HCT116 (cell line): Measurements from ENCODE around the gene ZNF837.
"Not testable (repeated sequence)": the region's sequence is repeated elsewhere in the genome, so short reads cannot be mapped to it uniquely, and the experiment has no call there.

Source experiments
- CBX3 ChIP-seq: IDR thresholded peaks from 2 replicates; pipeline ENCODE4 v1.6.1; 2012; ENCODE audit warnings: low read depth
- CTCF ChIP-seq, 3 experiments: fragments of 200-600 bp in 1 of 3; sonication (generic) in 1 of 3; IDR thresholded peaks in 2 of 3; conservative IDR thresholded peaks in 1 of 3; 2 replicates each; pipeline ENCODE4 v1.5.1; 2012 to 2017; ENCODE audit warnings: low read depth in 2 of 3, low read length in 2 of 3, antibody characterized with exemption in 1 of 3, borderline replicate concordance in 1 of 3, control low read depth in 1 of 3, mild to moderate bottlenecking in 1 of 3, mixed read lengths in 1 of 3, mixed run types in 1 of 3, moderate library complexity in 1 of 3; ENCODE audit not compliant: insufficient read depth in 1 of 3
- EZH2 ChIP-seq: fragments of 200-600 bp; sonication (generic); IDR thresholded peaks from 2 replicates; pipeline ENCODE4 v1.6.1; 2017; ENCODE audit warnings: antibody characterized with exemption, mixed run types
- JUND ChIP-seq: IDR thresholded peaks from 2 replicates; pipeline ENCODE4 v1.6.1; 2012
- MAX ChIP-seq: IDR thresholded peaks from 2 replicates; pipeline ENCODE4 v1.6.1; 2012
- POLR2AphosphoS5 ChIP-seq: IDR thresholded peaks from 2 replicates; pipeline ENCODE4 v1.6.1; 2011; ENCODE audit warnings: mild to moderate bottlenecking, low read depth, low read length, moderate library complexity
- SRF ChIP-seq: IDR thresholded peaks from 2 replicates; pipeline ENCODE4 v1.6.1; 2012; ENCODE audit warnings: low read depth
- ZNF274 ChIP-seq: fragments of 200-500 bp; sonication (Bioruptor generic); IDR thresholded peaks from 2 replicates; pipeline ENCODE4 v1.6.1; 2014; ENCODE audit warnings: mild to moderate bottlenecking, low read depth, low read length, inconsistent platforms
- TF ChIP-seq, protein P1 (sequence below): IDR thresholded peaks from 2 replicates; pipeline ENCODE4 v1.6.1; 2012; ENCODE audit warnings: low read depth

GRCh38 chr19:58348080-58348479, 32.8 kb downstream of the ZNF837 start:
- not testable (repeated sequence) for TF ChIP-seq MAX; JUND; CTCF (IDR thresholded peaks at IDR 0.05 in 2 of 3, conservative IDR thresholded peaks at IDR 0.05 in 1 of 3; ENCODE audit: borderline replicate concordance in 1 of 3, insufficient read depth in 1 of 3, low read depth in 2 of 3, low read length in 2 of 3); SRF; POLR2AphosphoS5; EZH2; ZNF274; CBX3
- TF ChIP-seq, protein P1, sequence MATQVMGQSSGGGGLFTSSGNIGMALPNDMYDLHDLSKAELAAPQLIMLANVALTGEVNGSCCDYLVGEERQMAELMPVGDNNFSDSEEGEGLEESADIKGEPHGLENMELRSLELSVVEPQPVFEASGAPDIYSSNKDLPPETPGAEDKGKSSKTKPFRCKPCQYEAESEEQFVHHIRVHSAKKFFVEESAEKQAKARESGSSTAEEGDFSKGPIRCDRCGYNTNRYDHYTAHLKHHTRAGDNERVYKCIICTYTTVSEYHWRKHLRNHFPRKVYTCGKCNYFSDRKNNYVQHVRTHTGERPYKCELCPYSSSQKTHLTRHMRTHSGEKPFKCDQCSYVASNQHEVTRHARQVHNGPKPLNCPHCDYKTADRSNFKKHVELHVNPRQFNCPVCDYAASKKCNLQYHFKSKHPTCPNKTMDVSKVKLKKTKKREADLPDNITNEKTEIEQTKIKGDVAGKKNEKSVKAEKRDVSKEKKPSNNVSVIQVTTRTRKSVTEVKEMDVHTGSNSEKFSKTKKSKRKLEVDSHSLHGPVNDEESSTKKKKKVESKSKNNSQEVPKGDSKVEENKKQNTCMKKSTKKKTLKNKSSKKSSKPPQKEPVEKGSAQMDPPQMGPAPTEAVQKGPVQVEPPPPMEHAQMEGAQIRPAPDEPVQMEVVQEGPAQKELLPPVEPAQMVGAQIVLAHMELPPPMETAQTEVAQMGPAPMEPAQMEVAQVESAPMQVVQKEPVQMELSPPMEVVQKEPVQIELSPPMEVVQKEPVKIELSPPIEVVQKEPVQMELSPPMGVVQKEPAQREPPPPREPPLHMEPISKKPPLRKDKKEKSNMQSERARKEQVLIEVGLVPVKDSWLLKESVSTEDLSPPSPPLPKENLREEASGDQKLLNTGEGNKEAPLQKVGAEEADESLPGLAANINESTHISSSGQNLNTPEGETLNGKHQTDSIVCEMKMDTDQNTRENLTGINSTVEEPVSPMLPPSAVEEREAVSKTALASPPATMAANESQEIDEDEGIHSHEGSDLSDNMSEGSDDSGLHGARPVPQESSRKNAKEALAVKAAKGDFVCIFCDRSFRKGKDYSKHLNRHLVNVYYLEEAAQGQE, result not testable (repeated sequence)
